Activated CD4-positive, alpha-beta T cell treated with anti-CD3 and anti-CD28 coated beads, Interleukin-2, amount 50 U/mL, for 24 hours (primary cell): ENCODE data around the gene SCAF8.

ENCODE experiments used
- DNase-seq, 2 donors: peaks; one replicate each; pipeline ENCODE4 v3.0.0-alpha.2; 2020; ENCODE audit warnings: low read depth in 1 of 2, low spot score in 1 of 2

Gene SCAF8

GRCh38 chr6:154839546-154839945, 106.3 kb downstream of the SCAF8 start:
- no peak for DNase-seq

GRCh38 chr6:154840363-154840762, 107.1 kb downstream of the SCAF8 start:
- DNase-seq = no peak

GRCh38 chr6:154841109-154841508, 107.9 kb downstream of the SCAF8 start:
- no peak for DNase-seq

- no peak for DNase-seq
Observed at GRCh38 chr6:154842833-154843232, 109.6 kb downstream of the SCAF8 start.

- no peak for DNase-seq
Observed at GRCh38 chr6:154847318-154847717, 114.1 kb downstream of the SCAF8 start.

- DNase-seq = no peak
Observed at GRCh38 chr6:154848580-154848979, 115.4 kb downstream of the SCAF8 start.

GRCh38 chr6:154849475-154849874, 116.3 kb downstream of the SCAF8 start:
- DNase-seq = no peak

GRCh38 chr6:154852687-154853086, 119.5 kb downstream of the SCAF8 start:
- no peak for DNase-seq

GRCh38 chr6:154857529-154857928, 124.3 kb downstream of the SCAF8 start:
- DNase-seq = no peak

- no peak for DNase-seq
Observed at GRCh38 chr6:154861825-154862224, 128.6 kb downstream of the SCAF8 start.

GRCh38 chr6:154862536-154862935, 129.3 kb downstream of the SCAF8 start:
- no peak for DNase-seq

GRCh38 chr6:154864066-154864430, 130.8 kb downstream of the SCAF8 start:
- no peak for DNase-seq

GRCh38 chr6:154865291-154865690, 132.1 kb downstream of the SCAF8 start:
- no peak for DNase-seq

- no peak for DNase-seq
Observed at GRCh38 chr6:154868143-154868594, 135.0 kb downstream of the SCAF8 start.

GRCh38 chr6:154872542-154873114, 139.4 kb downstream of the SCAF8 start:
- no peak for DNase-seq

- no peak for DNase-seq
Observed at GRCh38 chr6:154873546-154873945, 140.3 kb downstream of the SCAF8 start.

GRCh38 chr6:154874773-154875592, 141.8 kb downstream of the SCAF8 start:
- DNase-seq = no peak

GRCh38 chr6:154876486-154877280, 143.5 kb downstream of the SCAF8 start:
- DNase-seq = no peak

- DNase-seq = no peak
Observed at GRCh38 chr6:154878871-154879491, 145.8 kb downstream of the SCAF8 start.

GRCh38 chr6:154882107-154882506, 148.9 kb downstream of the SCAF8 start:
- no peak for DNase-seq
